ENCODE results near the gene CYP46A1.

The CYP46A1 gene

DNA sequence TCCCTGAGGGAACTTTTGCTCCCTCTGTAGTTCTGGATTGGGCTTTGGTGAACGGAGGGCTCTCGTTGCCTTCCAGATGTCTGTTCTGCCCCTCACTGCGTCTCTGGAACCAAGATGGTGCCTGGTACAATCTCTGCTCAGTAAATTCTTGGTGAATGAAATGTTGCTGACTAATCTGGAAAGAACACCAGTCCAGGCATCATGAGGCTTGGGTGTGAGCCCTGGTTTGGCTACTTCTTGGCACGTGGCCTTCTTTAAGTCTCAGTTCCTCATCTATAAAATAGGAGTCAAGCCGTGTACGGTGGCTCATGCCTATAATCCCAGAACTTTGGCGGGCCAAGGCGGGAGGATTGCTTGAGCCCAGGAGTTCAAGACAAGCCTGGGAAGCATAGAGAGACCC is 34.9 kb upstream of the CYP46A1 start:
- TF ChIP-seq, protein P1, sequence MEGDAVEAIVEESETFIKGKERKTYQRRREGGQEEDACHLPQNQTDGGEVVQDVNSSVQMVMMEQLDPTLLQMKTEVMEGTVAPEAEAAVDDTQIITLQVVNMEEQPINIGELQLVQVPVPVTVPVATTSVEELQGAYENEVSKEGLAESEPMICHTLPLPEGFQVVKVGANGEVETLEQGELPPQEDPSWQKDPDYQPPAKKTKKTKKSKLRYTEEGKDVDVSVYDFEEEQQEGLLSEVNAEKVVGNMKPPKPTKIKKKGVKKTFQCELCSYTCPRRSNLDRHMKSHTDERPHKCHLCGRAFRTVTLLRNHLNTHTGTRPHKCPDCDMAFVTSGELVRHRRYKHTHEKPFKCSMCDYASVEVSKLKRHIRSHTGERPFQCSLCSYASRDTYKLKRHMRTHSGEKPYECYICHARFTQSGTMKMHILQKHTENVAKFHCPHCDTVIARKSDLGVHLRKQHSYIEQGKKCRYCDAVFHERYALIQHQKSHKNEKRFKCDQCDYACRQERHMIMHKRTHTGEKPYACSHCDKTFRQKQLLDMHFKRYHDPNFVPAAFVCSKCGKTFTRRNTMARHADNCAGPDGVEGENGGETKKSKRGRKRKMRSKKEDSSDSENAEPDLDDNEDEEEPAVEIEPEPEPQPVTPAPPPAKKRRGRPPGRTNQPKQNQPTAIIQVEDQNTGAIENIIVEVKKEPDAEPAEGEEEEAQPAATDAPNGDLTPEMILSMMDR (conservative IDR thresholded peaks at IDR 0.05; ENCODE audit: low read depth) = no peak
- no peak overlapping the region; the same call in 1 of the 2 replicates for H3K27ac ChIP-seq
- POLR2A ChIA-PET (ENCODE audit: low non-redundant PET) = no interaction called here
- no peak for DNase-seq (ENCODE audit: low spot score)
- CTCF ChIA-PET = no interaction called here

DNA sequence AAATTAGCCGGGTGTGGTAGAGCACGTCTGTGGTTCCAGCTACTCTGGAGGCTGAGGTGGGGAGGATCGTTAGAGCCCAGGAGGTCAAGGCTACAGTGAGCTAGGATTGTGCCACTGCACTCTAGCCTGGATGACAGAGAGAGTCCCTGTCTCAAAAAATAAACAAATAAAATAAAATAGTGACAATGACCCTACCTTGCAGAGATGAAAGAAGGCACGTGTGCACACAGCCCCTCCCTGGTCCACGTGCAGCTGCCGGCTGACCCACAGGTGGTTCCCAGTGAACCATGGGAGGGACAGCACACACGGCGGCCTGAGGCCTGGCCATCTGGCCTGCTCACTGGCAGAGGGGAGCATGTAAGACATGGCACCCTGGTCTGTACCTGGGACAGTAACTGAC is 34.5 kb upstream of the CYP46A1 start:
- no peak overlapping the region for H3K27ac ChIP-seq
- no peak for DNase-seq (ENCODE audit: low spot score)
- CTCF ChIA-PET = no interaction called here
- TF ChIP-seq, protein P1 (conservative IDR thresholded peaks at IDR 0.05; ENCODE audit: low read depth) = no peak
- POLR2A ChIA-PET (ENCODE audit: low non-redundant PET) = no interaction called here

DNA sequence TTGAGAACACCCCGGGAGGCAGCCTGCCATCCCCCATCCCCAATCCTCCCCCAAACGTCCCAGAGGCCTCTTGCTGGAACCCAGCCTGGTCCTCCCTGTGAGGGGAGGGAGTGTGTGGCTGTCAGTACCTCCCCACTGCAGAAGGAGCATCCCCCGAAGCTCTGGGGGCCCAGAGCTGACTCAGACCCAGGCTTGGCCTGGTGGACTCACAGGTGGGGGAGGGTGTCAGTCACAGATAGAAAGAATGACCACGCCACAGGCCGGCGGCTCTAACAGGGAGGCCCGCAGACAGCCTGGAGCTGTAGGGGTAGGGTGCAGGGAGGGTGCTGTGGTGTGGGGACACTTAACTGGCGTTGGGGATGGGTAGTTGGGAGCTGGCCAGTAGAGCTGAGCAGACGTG is 33.9 kb upstream of the CYP46A1 start:
- no peak for DNase-seq (ENCODE audit: low spot score)
- no peak overlapping the region for H3K27ac ChIP-seq
- POLR2A ChIA-PET (ENCODE audit: low non-redundant PET) = no interaction called here
- TF ChIP-seq, protein P1 (conservative IDR thresholded peaks at IDR 0.05; ENCODE audit: low read depth) = no peak
- CTCF ChIA-PET = interaction anchor here (1.0 kb wide), 1 partner anchor 38 kb away, joined by 4 read pairs; no protein-coding TSS in a partner anchor

DNA sequence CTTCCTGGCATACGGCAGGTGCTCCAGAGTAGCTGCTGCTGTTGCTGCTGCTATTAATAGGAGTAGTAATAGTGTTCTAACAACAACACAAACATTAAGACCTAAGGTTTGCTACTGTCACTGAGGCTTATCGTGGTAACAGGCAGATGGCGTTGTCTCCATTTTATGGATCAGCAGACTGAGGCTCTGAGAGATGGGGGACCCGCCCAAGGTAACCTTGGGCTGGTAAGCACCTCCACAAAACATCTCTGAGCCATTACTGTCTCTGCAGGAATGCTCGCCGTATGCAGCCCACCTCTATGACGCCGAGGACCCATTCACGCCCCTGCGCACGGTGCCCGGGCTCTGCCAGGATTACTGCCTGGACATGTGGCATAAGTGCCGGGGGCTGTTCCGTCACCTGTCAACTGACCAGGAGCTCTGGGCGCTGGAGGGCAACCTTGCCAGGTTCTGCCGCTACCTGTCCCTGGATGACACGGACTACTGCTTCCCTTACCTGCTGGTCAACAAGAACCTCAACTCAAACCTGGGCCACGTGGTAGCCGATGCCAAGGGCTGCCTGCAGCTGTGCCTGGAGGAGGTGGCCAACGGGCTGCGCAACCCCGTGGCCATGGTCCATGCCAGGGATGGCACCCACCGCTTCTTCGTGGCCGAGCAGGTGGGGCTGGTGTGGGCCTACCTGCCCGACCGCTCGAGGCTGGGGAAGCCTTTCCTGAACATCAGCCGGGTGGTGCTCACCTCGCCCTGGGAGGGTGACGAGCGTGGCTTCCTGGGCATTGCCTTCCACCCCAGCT is 31.9 kb upstream of the CYP46A1 start:
- no peak overlapping the region for H3K27ac ChIP-seq
- TF ChIP-seq, protein P1 (conservative IDR thresholded peaks at IDR 0.05; ENCODE audit: low read depth) = no peak
- CTCF ChIA-PET = interaction anchor here (0.6 kb wide), 1 partner anchor 16 kb away, joined by 3 read pairs; no protein-coding TSS in a partner anchor
- POLR2A ChIA-PET (ENCODE audit: low non-redundant PET) = no interaction called here
- DNase-seq (ENCODE audit: low spot score) = no peak

DNA sequence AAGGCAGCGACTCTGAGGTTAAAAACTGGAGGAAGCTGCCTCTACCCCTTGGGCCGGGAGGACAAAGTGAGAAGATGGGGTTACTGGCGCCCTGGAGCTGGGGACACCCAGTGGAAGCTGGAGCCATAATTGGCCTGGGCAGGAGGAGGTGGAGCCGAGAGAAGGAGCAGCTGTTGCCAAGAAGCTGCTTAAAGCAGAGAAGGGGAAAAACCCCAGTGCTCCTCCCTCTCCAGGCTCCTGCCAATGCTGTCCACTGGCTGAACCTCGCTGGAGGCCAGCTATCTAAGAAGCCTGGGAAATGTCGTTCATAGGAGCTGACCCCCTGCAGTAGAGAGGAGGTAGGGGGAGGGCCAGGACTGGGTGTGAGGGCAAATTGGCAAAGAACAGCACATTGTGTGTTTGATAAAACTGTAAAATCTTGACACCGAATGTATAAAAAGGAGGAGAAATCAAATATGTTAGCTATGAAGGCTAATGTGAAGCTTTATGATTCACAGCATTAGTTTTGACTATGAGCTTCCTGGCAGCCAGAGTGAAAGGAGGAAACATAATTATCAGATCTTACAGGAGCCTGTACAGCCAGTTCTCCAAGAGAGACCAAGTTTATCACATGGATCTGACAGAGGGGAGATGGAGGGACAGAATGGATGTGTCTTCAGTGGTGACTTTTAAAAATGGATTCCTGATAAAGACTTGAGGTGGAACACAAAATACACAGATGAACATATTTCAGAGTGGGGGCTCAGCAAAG is 29.7 kb upstream of the CYP46A1 start:
- POLR2A ChIA-PET (ENCODE audit: low non-redundant PET) = no interaction called here
- CTCF ChIA-PET = interaction anchor here (0.7 kb wide), 1 partner anchor 14 kb away, joined by 3 read pairs; no protein-coding TSS in a partner anchor
- DNase-seq (ENCODE audit: low spot score) = peak; percentile 28
- H3K27ac ChIP-seq = no peak overlapping the region
- TF ChIP-seq, protein P1 (conservative IDR thresholded peaks at IDR 0.05; ENCODE audit: low read depth) = no peak

DNA sequence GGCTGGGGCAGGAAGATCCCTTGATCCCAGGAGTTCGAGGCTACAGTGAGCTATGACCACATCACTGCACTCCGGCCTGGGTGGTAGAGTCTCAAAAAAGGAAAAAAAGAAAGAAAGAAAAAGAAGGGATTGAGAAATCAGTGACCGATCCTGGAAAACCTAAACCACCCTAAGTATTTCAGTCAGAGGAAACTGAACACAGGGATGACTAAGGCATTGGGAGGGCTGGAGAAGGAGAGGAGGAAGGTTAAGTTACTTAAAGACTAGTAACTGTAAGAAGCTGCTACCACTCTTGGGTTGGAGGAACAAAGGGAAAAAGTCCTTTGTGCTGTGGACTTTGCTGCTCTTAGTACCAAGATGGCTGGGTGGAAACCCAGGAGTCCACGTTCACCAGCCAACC is 28.6 kb upstream of the CYP46A1 start:
- ChIA-PET CTCF (no interaction called here), POLR2A (ENCODE audit: low non-redundant PET) (no interaction called here)
- H3K27ac ChIP-seq = no peak overlapping the region
- DNase-seq (ENCODE audit: low spot score) = no peak
- TF ChIP-seq, protein P1 (conservative IDR thresholded peaks at IDR 0.05; ENCODE audit: low read depth) = no peak

Measured in RWPE1 (cell line).